SW480 (cell line): ENCODE results near the gene ARMH4.

Source experiments
- DNase-seq: peaks from one replicate; pipeline ENCODE4 v3.0.0-alpha.2; 2016; ENCODE audit warnings: low spot score

Gene ARMH4

GRCh38 chr14:58152014-58152857 is at the start of gene ARMH4:
TSS of gene ARMH4 (minus strand) at chr14:58152213. CDS start at chr14:58139358, 12,855 bp downstream.
- DNase-seq = peak; percentile 74

- DNase-seq = no peak
Observed at GRCh38 chr14:58200846-58201245, 48.8 kb upstream of the ARMH4 start.

- DNase-seq = no peak
Observed at GRCh38 chr14:58200480-58200841, 48.4 kb upstream of the ARMH4 start.

GRCh38 chr14:58199726-58200479 is 47.9 kb upstream of the ARMH4 start, which contains the start of gene ACTR10:
TSS of gene ACTR10 (plus strand) at chr14:58200149. CDS start at chr14:58200218, 69 bp downstream.
- DNase-seq = peak; percentile 93

GRCh38 chr14:58198086-58198485 is 46.1 kb upstream of the ARMH4 start:
- no peak for DNase-seq

DNA sequence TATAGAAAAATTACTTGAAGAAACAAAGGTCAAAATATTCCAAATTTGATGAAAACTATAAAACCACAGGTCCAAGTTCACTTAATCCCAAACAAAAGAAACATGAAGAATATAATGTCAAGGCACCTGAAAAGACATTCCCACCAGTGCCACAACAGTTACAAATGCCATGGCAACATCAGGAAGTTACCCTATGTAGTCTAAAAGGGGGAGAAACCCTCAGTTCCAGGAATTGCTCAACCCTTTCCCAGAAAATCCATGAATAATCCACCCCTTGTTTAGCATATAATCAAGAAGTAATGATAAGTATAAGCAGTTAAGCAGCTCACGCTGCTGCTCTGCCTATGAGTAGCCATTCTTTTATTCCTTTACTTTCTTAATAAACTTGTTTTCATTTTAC is 44.2 kb upstream of the ARMH4 start:
- DNase-seq = no peak

DNA sequence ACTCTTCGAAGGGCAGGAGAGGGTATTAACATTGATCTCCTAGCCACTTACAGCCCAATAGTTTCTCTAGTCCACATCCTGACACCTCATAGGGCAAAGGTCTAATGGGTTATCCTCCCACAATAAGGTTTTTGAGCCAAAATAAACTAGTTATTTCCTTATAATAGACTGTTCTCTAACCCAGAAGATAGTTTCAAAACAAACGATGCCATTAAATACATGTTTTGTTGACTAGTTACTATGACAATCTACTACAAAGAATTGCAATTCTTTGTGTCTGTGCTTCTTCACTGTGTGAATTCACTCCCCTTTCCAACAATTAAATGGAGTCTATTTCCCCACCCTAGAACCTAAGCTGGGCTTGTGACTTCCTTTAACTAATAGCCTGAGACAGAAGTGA is 41.5 kb upstream of the ARMH4 start:
- DNase-seq = no peak

GRCh38 chr14:58191763-58192601 is 40.0 kb upstream of the ARMH4 start:
- no peak for DNase-seq

GRCh38 chr14:58189176-58189575 is 37.2 kb upstream of the ARMH4 start:
- DNase-seq = no peak

DNA sequence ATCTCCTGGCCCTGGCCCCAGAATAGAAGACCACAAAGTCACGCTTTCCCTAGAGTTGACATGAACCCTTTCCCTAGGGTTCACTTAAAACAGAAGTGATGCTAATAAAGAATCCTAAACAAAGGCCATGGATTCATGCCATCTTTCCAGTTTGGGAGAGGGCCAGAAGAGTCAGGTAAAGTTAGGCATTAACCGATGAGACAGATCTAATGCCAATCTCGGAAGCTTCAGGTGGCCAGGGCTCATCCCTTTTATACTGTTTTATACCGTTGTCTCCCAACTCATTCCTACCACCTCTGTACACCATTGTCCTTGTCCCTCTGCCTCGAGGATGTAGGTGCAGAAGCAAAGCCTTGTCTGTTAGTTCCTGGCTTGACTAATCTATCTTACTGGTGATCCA is 25.1 kb upstream of the ARMH4 start:
- DNase-seq = no peak

DNA sequence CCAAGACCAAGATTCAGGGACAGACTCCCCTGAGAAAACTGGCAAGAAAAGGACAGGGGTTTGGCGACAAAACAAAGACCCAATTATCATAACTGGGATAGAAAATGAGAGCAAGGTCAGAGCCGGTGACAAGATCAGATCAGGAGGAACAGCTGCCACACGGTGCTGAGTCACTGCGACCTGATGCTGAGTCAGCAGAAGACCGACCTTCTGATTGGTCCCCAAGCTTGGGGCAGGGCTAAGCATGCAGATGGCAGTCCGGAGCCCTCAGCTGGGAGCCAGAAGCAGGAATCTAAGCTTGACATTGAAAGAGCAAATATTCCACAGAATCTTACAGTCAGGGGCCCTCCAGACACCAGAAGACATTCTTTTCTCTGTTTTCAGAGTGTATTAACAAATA is 19.1 kb upstream of the ARMH4 start:
- DNase-seq = peak; percentile 83

DNA sequence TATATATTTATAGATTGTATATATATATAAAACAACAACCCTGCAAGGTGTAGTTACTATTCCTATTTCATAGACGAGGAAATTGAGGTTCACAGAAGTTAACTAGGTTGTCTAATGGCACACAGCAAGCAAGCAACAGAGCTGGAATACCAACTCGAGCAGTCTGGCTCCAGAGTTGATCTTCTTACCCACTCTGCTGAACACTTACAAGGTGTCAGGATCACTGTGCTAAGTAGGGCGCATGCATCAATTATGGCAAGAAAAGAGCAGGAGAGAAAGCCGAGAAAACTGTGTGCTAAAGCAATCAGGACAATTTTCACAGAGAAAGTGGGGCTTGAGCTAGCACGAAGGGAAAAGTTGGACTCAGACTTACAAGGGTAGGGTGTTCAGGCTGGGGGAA is 15.9 kb upstream of the ARMH4 start:
- DNase-seq = no peak

DNA sequence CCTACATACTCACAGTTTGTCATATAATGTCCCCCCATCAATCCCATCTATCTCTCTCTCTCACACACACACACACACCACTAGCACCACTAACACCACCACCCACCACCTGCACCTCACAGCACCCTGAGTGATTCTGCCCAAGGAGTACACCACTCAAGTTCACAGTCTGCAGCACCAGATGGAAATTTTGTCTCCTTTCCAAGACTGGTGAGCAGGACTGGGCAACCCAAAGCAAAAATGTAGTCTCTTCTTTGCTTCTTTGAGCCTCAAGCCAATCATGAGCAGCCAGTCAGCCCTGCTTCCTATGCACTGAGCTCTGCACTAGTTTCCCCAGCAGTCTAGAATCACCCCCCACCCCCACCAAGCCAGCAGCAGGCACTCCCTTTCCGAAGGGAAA is 15.0 kb upstream of the ARMH4 start:
- DNase-seq = no peak

- peak; percentile 67 for DNase-seq
Observed at GRCh38 chr14:58166005-58166983, 14.3 kb upstream of the ARMH4 start.

DNA sequence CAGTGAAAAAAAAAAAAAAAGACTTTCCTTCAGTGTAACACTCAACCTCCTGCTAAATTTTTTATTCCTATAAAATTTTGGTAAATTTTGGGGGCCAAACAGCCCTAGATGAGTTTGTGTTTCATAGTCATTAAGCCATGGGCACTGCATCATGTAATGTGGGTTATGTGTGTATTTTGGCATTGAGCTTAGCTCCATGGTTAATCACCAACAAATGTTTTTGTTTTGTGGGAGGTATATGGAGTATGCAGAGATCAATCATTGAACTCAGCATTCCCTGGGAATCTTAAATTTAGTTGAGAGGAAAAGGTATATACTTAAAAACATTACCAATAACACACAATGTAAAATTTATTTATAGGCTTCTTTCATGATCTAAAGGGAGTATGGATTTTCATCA is 8.5 kb upstream of the ARMH4 start:
- DNase-seq = no peak

- peak; percentile 21 for DNase-seq
Observed at GRCh38 chr14:58151133-58152013, 640 bp downstream of the ARMH4 start.

GRCh38 chr14:58150243-58150805 is 1.7 kb downstream of the ARMH4 start:
- no peak for DNase-seq

GRCh38 chr14:58149196-58149595 is 2.8 kb downstream of the ARMH4 start:
- DNase-seq = no peak

DNA sequence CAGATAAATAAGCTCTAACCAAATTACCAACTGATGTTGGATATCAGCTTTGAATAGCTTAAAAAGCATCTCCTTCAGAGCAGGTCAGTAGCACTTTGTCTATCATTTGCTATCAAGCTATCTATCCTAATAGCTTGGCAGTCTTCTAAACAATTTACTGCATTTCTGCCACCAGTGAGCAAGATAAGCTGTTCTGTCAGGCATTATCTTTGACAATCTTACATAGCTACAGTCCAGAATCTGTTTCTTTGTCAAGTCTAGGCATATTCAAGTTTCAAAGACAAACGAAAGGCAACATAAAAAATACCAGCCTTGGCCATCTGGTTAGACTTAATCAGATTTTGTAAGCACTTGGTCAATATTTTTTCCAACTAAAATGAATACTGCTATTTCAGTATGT is 5.6 kb downstream of the ARMH4 start:
- DNase-seq = no peak

GRCh38 chr14:58145936-58146335 is 6.1 kb downstream of the ARMH4 start:
- no peak for DNase-seq
